Transverse colon (tissue), 3 donors: ENCODE measurements around the gene DPH6.

Experiments
- CTCF ChIP-seq, 5 experiments: fragments of 200-600 bp in 3 of 5; fragments of 450-650 bp in 2 of 5; sonication (generic) in 3 of 5; IDR thresholded peaks; 1 replicate in 2 of 5; 2 replicates in 3 of 5; pipeline ENCODE4 v1.5.1; 2016 to 2017; ENCODE audit warnings: antibody characterized with exemption in 5 of 5, inconsistent platforms in 3 of 5, mild to moderate bottlenecking in 2 of 5, moderate library complexity in 1 of 5
- EP300 ChIP-seq: sonication (generic); formaldehyde crosslinking; IDR thresholded peaks from one replicate; pipeline ENCODE4 v1.6.1; 2017; ENCODE audit warnings: antibody characterized with exemption, low read depth

- TF ChIP-seq CTCF (IDR thresholded peaks at IDR 0.05): no peak
- no peak for TF ChIP-seq EP300
Observed at GRCh38 chr15:35535365-35535916, 10.5 kb downstream of the DPH6 start.
